HL-60 (cell line): ENCODE data around the gene ITSN1.
A peak's percentile ranks its signal among the peaks of the same experiment; 100 is the strongest.

Experiments
- DNase-seq, 2 experiments: peaks; one replicate each; pipeline ENCODE4 v3.0.0-alpha.2; 2010 to 2020; ENCODE audit warnings: low read depth in 1 of 2, low spot score in 1 of 2
- H3K27ac ChIP-seq: fragments of 250-450 bp; sonication (Bioruptor Pico); replicated peaks from 2 replicates; pipeline ENCODE4 v1.5.1; 2020; ENCODE audit warnings: mild to moderate bottlenecking, moderate library complexity
- H3K27me3 ChIP-seq: fragments of 250-450 bp; sonication (Bioruptor Pico); 2 replicates; pipeline ENCODE4 v1.5.1; 2021; ENCODE audit warnings: mild to moderate bottlenecking, moderate library complexity; ENCODE audit not compliant: insufficient read depth, poor library complexity, severe bottlenecking
- H3K4me3 ChIP-seq: replicated peaks from 2 replicates; pipeline ENCODE4 v1.5.1; 2011; ENCODE audit warnings: mild to moderate bottlenecking, control low read depth, low read length; ENCODE audit not compliant: insufficient read depth
- GABPA ChIP-seq: IDR thresholded peaks from 2 replicates; pipeline ENCODE4 v1.6.1; 2012; ENCODE audit warnings: low read depth
- POLR2AphosphoS5 ChIP-seq: IDR thresholded peaks from 2 replicates; pipeline ENCODE4 v1.6.1; 2012; ENCODE audit warnings: low read depth
- SPI1 ChIP-seq: IDR thresholded peaks from 2 replicates; pipeline ENCODE4 v1.6.1; 2012; ENCODE audit warnings: low read depth, mild to moderate bottlenecking, borderline replicate concordance
- TF ChIP-seq, protein P1 (sequence below): IDR thresholded peaks from 2 replicates; pipeline ENCODE4 v1.6.1; 2012; ENCODE audit warnings: low read depth; ENCODE audit not compliant: insufficient replicate concordance
- TF ChIP-seq, protein P2 (sequence below): IDR thresholded peaks from one replicate; pipeline ENCODE4 v1.5.1; 2011; ENCODE audit warnings: low read length, control low read depth, inconsistent platforms; ENCODE audit not compliant: insufficient read depth

ITSN1 gene

DNA sequence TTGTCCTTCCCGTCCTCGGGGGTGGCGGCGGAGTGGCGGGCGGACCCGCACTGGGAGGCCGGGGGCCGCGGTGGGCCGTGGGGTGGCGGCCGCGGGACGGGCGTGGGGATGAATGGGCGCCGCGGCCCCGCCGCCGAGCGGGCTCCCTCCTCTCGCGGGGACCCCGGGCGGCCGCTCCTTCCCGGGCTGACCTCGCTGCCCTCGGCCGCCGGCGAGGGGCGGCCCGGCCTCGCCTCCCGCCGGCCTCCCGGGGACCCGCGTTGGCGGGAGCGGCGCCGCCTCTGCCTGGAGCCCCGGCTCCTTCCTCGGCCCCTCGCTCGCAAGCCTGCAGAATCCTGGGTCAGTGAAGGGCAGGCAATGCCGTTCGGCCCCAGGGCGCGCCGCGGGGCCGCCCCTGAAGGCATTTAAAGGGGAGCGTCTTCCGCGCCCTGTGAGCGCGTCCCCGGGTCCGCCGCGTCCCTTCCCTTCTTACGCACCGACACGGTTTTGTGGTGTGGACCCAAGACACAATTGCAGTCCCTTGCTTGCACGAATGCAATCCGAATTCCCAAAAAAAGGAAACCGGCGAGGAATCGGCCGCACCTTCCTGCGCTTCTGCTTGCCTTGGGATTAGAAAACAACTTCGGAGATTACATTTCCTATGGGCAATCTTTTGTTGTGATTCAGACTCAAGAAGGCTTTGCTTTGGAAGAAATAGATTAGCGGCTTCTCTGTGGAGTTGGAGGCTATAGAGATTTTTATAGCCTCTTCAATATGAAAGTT is 776 bp downstream of the ITSN1 start:
- H3K4me3 ChIP-seq, result peak overlapping the region; percentile 95
- H3K27ac ChIP-seq, result no peak overlapping the region
- TF ChIP-seq, protein P1, sequence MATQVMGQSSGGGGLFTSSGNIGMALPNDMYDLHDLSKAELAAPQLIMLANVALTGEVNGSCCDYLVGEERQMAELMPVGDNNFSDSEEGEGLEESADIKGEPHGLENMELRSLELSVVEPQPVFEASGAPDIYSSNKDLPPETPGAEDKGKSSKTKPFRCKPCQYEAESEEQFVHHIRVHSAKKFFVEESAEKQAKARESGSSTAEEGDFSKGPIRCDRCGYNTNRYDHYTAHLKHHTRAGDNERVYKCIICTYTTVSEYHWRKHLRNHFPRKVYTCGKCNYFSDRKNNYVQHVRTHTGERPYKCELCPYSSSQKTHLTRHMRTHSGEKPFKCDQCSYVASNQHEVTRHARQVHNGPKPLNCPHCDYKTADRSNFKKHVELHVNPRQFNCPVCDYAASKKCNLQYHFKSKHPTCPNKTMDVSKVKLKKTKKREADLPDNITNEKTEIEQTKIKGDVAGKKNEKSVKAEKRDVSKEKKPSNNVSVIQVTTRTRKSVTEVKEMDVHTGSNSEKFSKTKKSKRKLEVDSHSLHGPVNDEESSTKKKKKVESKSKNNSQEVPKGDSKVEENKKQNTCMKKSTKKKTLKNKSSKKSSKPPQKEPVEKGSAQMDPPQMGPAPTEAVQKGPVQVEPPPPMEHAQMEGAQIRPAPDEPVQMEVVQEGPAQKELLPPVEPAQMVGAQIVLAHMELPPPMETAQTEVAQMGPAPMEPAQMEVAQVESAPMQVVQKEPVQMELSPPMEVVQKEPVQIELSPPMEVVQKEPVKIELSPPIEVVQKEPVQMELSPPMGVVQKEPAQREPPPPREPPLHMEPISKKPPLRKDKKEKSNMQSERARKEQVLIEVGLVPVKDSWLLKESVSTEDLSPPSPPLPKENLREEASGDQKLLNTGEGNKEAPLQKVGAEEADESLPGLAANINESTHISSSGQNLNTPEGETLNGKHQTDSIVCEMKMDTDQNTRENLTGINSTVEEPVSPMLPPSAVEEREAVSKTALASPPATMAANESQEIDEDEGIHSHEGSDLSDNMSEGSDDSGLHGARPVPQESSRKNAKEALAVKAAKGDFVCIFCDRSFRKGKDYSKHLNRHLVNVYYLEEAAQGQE, result no peak
- TF ChIP-seq, protein P2, sequence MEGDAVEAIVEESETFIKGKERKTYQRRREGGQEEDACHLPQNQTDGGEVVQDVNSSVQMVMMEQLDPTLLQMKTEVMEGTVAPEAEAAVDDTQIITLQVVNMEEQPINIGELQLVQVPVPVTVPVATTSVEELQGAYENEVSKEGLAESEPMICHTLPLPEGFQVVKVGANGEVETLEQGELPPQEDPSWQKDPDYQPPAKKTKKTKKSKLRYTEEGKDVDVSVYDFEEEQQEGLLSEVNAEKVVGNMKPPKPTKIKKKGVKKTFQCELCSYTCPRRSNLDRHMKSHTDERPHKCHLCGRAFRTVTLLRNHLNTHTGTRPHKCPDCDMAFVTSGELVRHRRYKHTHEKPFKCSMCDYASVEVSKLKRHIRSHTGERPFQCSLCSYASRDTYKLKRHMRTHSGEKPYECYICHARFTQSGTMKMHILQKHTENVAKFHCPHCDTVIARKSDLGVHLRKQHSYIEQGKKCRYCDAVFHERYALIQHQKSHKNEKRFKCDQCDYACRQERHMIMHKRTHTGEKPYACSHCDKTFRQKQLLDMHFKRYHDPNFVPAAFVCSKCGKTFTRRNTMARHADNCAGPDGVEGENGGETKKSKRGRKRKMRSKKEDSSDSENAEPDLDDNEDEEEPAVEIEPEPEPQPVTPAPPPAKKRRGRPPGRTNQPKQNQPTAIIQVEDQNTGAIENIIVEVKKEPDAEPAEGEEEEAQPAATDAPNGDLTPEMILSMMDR, result no peak
- H3K27me3 ChIP-seq, result no peaks in the 10 kb centered on the region
- DNase-seq, result no peak

DNA sequence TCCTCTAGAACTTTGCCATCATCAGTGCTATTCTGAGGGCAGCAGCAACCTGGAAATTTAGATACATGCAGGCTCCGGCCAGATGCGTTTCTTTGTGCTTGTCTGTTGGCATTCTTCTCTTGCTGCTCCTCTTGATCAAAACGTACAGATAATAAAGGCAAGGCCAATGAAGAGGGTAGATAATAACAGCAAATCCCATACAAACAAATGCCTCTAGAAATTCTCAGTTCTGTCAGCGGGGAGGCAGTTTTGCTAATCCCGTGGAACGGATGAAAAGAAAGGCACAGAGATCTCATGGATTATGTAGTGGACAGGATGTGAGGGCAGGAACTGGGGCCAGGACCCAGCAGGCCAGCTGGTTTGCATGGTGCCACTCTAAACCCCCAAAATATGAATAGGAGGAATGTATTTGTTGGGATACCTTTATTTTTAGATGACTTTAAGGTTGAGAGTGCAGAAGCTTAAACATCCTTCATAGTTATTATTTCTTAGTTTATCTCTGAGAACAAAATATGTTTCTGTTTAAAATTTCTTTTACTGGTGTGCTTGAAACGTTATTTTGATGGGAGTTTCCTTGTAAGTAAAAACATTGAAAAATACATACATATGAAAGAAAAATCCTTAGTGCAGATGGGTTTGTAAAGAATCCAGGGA is 1.5 kb downstream of the ITSN1 start:
- H3K4me3 ChIP-seq, result peak overlapping the region; percentile 95
- TF ChIP-seq GABPA, result no peak
- TF ChIP-seq, protein P2, result no peak
- TF ChIP-seq SPI1, result no peak
- TF ChIP-seq, protein P1, result no peak
- TF ChIP-seq POLR2AphosphoS5, result no peak
- no peaks in the 10 kb centered on the region for H3K27me3 ChIP-seq
- no peak for DNase-seq
- no peak overlapping the region for H3K27ac ChIP-seq

DNA sequence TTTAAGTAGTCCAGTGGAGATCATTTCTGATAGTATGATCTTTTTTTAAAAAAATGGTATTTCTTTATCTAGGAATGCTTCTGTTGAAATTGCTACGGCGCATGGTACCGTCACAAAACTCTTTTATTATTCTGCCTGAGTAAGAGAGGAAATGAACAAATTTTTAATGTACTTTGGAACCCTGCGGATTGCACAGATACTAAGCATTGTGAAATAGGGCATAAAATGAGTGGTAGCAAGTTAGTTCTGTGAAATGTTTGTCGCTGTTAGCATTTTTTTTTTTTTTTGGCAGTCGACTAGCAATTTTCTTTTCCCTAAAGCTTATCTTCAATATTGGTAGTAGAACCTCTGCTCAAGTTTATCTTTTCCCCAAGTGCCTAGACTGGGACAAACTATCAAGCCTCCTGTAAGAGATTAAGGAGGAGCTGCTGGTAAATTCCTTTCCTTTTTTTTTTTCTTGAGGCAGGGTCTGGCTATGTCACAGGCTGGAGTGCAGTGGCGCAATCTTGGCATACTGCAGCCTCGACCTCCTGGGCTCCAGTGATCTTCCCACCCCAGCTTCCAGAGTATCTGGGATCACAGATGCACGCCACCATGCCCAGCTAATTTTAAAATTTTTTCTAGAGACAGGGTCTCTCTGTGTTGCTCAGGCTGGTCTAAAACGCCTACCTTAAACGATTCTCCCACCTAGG is 2.2 kb downstream of the ITSN1 start:
- Histone ChIP-seq H3K27ac (no peak overlapping the region), H3K4me3 (no peak overlapping the region), H3K27me3 (no peaks in the 10 kb centered on the region)
- TF ChIP-seq, protein P1, result no peak
- no peak for TF ChIP-seq GABPA
- no peak for TF ChIP-seq SPI1
- TF ChIP-seq, protein P2, result no peak
- no peak for TF ChIP-seq POLR2AphosphoS5
- DNase-seq, result peak; percentile 28 to 42
